Retinal pigment epithelial cell (primary cell): ENCODE results near the gene RHEB.

ENCODE experiments used
- DNase-seq: peaks from one replicate; pipeline ENCODE4 v3.0.0-alpha.2; 2010; ENCODE audit warnings: low read depth
- H3K4me3 ChIP-seq: 2 replicates; pipeline ENCODE4 v1.5.1; 2011; ENCODE audit warnings: mild to moderate bottlenecking, low read length, control low read depth, moderate library complexity
- TF ChIP-seq, protein P1 (sequence below): conservative IDR thresholded peaks from 2 replicates; pipeline ENCODE4 v1.5.1; 2011; ENCODE audit warnings: low read depth, low read length, control low read depth, inconsistent platforms

RHEB gene

DNA sequence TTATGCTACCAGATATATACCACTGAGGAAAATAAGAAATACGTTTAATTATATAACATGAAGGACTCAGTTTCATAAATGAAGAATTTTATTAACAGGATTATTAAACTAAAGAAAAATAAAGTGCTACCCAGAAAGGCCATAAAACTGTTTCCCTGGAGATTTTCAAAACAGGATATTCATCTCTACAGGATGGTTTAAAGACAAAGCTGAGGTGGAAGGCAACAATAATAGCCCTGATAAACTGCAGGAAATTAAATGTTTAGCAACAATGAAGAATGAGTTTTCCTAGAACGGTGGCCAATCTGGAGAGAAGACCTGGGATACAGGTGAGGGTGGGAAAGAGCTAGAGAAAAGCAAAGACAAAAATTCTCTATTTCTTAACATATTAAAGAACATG is 11.9 kb downstream of the RHEB start:
- TF ChIP-seq, protein P1, sequence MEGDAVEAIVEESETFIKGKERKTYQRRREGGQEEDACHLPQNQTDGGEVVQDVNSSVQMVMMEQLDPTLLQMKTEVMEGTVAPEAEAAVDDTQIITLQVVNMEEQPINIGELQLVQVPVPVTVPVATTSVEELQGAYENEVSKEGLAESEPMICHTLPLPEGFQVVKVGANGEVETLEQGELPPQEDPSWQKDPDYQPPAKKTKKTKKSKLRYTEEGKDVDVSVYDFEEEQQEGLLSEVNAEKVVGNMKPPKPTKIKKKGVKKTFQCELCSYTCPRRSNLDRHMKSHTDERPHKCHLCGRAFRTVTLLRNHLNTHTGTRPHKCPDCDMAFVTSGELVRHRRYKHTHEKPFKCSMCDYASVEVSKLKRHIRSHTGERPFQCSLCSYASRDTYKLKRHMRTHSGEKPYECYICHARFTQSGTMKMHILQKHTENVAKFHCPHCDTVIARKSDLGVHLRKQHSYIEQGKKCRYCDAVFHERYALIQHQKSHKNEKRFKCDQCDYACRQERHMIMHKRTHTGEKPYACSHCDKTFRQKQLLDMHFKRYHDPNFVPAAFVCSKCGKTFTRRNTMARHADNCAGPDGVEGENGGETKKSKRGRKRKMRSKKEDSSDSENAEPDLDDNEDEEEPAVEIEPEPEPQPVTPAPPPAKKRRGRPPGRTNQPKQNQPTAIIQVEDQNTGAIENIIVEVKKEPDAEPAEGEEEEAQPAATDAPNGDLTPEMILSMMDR = no peak
- no peak for DNase-seq

DNA sequence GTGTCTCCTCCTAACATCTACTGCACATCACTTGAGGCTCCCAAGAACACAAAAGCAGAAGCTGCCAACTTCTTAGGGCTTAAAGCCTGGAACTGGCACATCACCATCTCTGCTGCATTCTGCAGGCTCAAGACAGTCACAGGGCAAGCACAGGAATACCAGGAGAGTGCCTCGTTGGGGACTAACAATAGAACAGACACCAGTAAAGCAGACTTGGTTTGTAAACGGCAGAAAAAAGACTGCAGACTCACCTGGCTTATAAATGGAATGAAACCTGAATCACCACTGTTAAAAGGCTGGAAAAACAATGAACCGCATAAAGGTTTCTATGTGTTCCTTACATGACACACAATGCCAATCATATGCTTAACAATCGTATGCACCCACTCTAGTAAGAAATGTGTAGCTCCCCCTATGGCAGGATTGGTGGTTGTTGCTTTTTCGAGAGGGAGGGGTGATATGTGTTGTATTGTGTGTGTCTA is 12.8 kb downstream of the RHEB start:
- DNase-seq = no peak
- no peak overlapping the region for H3K4me3 ChIP-seq
- TF ChIP-seq, protein P1 = peak; percentile 41

More for the DNA sequence above, 11.9 kb downstream of the RHEB start:
- H3K4me3 ChIP-seq = no peak overlapping the region

DNA sequence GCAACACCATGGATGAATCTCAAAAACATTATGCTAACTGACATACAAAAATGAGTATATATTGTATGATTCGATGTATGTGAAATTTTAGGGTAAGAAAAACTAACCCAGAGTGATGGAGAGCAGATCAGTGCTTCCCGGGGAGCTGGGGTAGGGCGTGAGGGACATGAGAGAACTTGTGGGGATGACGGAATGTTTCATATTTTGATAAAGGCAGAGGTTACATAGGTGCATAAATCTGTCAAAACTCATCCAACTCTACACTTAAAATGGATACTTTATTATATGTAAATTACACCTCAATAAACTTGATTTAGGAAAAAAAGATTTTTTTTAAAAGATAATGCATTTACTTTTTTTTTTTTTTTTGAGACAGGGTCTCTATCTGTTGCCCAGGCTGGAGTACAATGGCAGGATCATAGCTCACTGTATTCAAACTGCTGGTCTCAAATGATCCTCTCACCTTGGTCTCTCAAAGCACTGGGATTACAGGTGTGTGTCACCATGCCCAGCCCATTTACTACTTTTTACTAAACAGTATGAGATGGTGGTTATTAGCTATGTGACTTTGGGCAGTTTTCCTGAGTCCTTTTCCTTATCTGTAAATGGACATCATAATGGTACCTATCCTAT is 13.7 kb downstream of the RHEB start:
- H3K4me3 ChIP-seq = no peak overlapping the region
- TF ChIP-seq, protein P1 = no peak
- no peak for DNase-seq

DNA sequence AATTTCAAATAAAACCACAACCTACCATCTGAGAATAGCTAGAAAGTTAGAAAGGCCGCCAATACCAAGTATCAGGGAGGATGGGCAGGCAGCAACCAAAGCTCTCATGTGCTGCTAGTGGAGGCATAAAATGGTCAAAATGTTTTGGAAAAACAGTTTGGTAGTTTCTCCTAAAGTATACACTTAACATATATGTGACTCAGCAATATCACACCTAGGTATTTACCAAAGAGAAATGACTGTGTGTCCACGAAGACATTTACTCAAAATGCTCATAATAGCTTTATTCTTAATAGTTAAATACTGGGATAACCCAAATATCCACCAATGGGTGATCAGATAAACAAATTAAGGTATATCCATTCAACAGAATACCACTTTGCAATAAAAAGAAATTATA is 14.3 kb downstream of the RHEB start:
- no peak for DNase-seq
- TF ChIP-seq, protein P1 = no peak
- H3K4me3 ChIP-seq = no peak overlapping the region

DNA sequence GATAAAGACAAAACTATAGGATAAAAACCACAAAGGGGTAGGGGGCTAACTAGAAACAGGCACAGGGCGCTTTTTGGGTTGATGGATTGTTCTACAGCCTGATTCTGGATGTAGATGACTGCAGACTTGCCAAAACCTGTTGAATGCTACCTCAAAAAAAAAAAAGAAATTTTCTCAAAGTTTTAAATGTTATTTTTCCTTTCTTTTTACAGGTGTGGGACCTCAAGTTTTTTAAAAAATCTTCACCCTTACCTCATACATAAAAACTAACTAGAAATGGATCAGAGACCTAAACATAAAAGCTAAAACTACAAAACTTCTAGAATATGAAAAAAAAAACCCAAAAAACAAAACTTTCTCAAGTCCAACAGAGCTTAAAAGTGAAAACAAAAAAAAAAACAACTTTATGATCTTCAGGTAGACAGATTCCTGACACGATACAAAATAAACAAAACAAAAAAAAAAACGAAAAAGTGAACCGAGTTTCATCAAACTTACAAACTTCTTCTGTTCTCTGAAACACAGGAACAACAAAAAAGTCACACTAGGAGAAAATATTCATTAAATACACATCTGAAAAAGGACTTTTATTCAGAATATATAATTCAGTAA is 14.9 kb downstream of the RHEB start:
- TF ChIP-seq, protein P1 = no peak
- no peak overlapping the region for H3K4me3 ChIP-seq
- no peak for DNase-seq

DNA sequence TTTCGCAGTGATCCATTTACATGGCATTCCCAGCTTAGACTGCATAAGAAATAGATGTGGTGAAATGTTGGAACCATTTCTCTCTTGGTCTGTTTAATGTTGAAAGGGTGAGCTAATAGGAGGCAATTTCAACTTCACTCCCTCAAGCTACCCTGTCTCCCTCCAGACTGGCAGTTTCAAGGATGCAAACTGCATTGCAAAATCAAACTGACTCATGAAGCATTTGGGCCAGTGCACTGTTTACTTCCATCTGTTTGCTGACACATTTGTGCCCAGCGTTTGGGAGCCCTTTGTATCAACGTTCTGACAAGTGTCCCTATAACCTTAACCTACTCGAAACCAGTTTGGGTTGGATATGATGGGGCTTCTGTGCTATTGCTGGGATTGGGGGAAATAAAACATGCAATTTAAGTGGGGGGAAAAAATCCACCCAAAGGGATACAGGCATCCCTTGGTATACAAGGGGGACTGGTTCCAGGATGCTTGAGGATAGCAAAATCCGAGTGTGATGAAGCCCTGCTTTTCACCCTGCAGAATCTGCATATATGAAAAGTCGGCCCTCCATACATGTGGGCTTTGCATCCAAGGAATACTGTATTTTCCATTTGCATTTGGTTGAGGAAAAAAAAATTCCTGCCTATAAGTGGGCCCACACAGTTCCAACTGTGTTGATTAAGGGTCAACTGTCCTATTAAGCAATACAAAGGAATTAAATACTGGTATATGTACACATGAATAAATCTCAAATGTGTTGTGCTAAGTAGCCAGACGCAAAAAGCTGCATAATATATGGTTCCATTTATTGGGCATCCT is 15.6 kb downstream of the RHEB start:
- H3K4me3 ChIP-seq = no peak overlapping the region
- TF ChIP-seq, protein P1 = no peak
- no peak for DNase-seq
